NCI-H1105 treated with DMSO at 0.1 percent for 48 hours (cell line): ENCODE measurements around the gene SEMA5B.

Experiments used
- DNase-seq: peaks from one replicate; lab custom pipeline; 2025; lab: John Stamatoyannopoulos, UW

SEMA5B gene

DNA sequence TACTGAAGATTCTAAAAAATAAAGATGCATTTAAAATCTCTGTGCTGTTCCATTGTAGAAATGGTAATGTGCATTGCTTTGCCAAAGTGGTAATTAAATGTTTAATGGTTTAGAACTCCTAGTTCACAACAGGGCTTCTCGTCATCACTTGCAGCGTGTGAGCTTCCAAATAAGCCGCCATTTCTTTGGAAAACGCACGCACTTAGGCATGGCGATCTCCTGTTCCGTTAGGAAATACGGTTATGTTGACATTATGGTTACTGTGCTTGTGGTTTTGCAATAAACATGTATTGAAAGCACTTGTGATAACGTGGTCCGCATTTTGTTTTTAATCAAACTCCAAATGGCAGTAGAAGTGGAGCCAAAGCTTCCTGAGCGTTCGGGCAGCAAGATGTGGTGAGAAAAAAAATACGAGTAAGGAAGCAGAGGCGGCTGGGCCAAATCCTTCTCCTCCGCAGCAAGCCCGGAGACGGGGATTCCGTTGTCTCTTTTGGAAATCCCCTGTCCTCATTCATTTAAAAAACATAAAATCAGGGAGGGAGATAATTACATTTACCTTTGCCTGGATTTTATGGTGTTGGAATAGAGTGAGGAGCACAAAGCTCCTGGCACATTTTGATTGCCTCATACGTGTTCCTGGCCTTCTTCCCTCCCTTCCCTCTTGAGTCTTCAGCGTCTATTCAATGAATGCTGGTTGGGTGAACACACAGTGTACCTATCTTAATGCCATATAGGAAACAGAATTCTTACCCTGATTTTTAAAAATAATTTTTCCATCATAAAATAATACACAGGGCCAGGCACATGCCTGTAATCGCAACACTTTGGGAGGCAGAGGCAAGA, 135.2 kb downstream of the SEMA5B start:
- DNase-seq, result peak; percentile 53

DNA sequence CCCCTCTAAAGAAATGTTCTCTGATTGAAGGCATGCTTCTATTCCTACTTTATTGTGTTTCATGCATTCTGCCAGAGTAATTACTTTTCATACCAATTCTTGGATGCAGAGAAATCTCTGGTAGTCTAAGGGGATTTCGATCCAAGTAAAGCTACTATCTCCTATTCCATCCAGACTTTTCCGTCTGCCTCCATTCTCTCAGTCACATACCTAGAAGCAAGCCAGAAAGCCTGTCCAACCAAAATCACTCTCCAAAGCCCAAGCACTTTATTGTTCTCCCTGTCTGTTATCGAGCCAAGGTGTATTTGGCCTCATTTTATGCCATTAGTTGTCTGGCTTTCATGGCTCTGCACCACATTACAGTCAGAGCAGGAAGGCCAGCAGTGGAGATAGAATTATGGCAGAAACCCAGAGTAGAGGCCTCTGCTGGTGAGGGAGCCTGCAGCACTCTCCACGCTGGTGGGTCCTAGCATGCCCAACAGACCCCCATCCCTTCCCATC, 136.8 kb downstream of the SEMA5B start:
- no peak for DNase-seq

- DNase-seq, result no peak
Observed at GRCh38 chr3:122890077-122890719, 137.4 kb downstream of the SEMA5B start.

GRCh38 chr3:122886946-122887345, 140.6 kb downstream of the SEMA5B start:
- no peak for DNase-seq

- no peak for DNase-seq
Observed at GRCh38 chr3:122886251-122886650, 141.3 kb downstream of the SEMA5B start.

DNA sequence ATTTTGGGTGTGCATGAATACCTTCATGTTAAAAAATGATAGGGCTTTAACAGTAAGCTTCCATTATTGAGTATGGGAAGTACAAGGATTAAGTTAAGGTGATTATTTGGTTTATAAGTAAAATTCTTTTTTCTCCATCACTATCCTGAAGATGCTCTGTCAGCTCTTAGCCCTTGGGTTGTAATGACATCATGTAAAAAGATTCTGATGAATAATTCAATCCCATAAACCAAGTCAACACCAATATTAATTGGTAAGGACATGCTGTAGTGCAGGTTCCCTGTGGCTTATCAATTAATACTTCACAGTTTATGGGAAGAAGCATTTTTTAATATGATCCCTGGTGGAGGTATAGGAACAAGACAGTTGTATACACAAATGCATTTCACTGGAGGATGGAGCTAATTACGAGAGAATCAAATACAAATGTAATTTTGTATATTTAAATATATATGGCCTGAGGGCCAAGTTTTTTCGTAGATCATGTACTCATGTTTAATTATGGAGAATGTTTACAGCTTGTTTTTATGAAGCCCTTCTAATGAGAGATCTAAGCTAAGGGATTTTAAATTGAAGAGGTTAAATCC, 145.1 kb downstream of the SEMA5B start:
- no peak for DNase-seq

- DNase-seq, result no peak
Observed at GRCh38 chr3:122880624-122881023, 146.9 kb downstream of the SEMA5B start.

GRCh38 chr3:122880173-122880572, 147.4 kb downstream of the SEMA5B start:
- DNase-seq, result no peak

DNA sequence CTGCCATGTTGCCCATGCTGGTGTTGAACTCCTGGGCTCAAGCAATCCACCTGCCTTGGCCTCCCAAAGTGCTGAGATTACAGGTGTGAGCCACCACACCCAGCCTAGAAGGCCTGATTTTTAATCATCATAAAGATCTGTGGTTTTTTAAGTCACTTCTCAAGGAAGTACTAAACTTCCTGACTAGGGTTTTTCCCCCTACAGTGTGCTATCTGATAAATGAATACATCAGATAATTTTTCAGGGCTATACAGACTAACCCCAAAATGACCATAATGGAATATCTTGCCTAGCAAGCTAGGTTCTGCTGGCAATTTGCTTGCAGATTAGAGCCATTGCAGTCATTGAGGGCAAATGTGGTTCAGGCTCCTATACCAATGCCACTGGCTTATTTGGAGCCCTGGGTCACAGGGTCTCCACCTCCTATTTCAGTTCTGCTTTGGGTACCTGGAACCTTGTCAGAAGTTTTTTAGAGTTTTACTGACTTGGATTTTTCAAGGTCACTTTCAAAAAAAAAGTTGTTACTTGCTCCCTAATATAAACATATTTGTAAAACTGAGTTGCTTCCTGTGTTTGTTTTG, 151.9 kb downstream of the SEMA5B start:
- no peak for DNase-seq

GRCh38 chr3:122873741-122874515, 153.6 kb downstream of the SEMA5B start:
- no peak for DNase-seq

- DNase-seq, result no peak
Observed at GRCh38 chr3:122868322-122868721, 159.2 kb downstream of the SEMA5B start.

DNA sequence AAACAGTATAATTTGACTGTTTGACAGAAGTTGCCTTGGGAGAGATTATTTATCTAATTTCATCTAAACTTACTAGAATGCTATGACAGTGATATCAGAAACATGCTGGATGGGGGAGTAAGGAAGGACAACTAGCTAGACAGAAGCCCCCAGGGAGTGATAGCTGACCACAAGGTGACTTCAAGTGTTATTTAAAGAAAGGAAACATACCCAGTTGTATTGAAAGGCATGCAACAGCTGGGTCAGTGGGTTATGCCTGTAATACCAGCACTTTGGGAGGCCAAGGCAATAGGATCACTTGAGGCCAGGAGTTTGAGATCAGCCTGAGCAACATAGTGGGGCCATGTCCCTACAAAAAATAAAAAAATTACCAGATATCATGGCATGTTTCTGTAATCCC, 163.1 kb downstream of the SEMA5B start:
- DNase-seq, result no peak

DNA sequence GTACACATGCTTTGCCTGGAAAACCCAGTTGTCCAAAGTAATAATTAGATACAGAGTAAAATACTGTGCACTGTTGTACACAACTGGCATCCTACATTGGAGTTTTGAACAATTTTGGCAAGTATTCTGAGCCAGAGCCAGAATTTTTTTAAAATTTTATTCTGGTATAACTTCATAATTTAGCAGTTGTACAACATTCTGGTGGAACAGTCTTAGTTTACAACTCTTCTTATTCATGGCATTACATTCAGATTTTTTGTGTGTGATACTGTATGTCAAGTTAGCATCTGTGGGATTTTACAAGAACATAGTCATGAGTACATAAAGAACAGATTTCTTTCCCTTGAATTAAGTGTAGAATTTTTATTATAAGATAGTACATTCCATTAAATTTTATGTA, 165.2 kb downstream of the SEMA5B start:
- DNase-seq, result no peak
